GM21825 (cell line): Measurements from ENCODE around the gene PLCXD3.
"Not testable (repeated sequence)": the region's sequence is repeated elsewhere in the genome, so short reads cannot be mapped to it uniquely, and the experiment has no call there.

Source experiments
- ATAC-seq: cut with Tn5 transposase; IDR thresholded peaks from one replicate; pipeline ENCODE4 v1.9.1; 2021; ENCODE audit warnings: mild to moderate bottlenecking, moderate library complexity; ENCODE audit not compliant: unreplicated experiment

PLCXD3 gene

GRCh38 chr5:41493490-41494126, 16.8 kb downstream of the PLCXD3 start:
- not testable (repeated sequence) for ATAC-seq

DNA sequence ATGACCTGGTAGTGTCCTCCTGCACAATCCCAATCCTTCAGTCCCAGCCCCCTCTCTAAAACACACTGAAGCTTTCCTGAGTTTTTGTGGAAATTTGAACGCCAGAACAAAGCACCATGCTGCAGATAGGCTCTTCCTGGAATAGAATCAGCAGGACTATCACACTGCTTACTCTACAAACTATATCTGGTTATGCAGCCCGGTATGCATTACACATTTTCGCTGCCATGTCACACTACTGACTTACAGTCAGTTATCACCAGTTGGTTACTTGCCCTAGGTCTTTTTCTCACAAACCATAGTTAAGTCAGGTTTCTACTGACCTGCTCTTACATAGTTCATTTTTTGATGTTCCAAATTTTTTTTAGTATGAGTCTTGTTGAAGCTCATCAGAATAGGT, 24.9 kb downstream of the PLCXD3 start:
- ATAC-seq = no peak

GRCh38 chr5:41482715-41483114, 27.7 kb downstream of the PLCXD3 start:
- ATAC-seq = no peak

GRCh38 chr5:41482173-41482572, 28.2 kb downstream of the PLCXD3 start:
- no peak for ATAC-seq

DNA sequence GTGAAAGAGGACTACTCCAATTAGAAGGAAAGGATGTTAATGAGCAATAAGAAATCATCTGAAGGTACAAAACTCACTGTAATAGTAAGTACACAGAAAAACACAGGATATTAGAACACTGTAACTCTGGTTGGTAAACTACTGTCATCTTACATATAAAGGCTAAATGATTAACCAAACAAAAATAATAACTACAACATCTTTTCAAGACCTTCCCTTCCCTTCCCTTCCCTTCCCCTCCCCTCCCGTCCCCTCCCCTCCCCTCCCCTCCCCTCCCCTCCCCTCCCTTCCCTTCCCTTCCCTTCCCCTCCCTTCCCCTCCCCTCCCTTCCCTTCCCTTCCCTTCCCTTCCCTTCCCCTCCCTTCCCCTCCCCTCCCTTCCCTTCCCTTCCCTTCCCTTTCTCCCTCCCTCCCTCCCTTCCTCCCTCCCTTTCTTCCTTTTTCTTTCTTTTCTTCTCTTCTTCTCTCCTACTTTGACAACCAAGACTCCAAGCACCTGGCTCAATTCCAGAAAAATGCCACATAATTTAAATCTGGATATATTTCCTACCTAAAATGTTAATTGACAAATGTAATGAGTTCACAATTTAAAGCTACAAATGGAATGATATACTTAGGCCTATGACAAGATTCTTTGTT, 38.7 kb downstream of the PLCXD3 start:
- not testable (repeated sequence) for ATAC-seq

DNA sequence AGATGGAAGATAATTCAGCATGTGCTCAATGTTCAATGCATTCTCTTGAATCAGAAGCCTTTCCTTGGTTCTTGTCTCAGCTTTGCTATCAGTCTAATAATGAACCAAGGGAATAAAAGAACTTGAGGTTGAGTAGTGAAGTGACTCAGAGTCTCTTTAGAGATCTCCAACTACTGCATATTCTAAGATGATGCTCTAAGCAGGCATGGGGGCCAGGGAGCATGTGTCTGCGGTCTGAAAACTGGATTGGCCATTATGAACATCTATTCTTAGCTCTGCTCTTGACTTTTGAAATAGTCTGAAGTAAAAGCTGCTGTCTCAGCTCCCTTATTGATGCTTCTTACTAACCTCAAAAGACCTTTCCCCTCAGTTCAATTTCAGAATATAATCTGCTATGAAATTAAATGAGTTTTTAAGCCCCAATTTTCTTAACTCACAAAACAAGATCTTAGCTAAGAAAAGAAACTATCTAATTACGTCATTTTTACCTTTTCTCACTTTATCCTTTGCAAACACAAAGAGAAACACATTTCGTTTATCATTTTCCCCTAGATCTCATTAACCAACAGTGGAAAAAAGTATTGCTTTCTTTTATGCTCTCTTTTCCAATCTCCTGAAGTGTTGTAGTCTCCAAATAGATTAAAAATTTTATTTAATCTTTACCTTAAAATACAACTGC, 44.8 kb downstream of the PLCXD3 start:
- no peak for ATAC-seq

GRCh38 chr5:41459557-41459956, 50.8 kb downstream of the PLCXD3 start:
- ATAC-seq = no peak

DNA sequence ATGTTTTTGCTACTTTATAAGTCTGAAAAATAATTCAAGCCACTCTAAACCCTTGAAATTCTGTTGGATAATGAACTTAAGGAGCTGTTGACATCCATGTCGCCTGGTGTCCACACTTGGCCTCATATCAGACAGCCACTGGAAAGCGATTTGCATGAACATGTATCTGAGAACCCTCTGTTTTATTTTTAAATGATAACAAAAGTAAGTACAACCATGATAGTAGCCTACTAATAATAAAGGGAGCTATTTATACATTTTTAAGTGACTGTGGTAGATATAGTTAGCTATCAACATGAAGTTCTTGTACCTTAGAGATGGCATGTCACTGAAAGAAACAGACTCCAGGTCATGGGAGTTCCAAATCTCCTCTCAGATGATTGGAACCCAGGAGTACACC, 53.3 kb downstream of the PLCXD3 start:
- ATAC-seq = no peak

GRCh38 chr5:41452506-41452905, 57.9 kb downstream of the PLCXD3 start:
- ATAC-seq = no peak

GRCh38 chr5:41447650-41448510, 62.5 kb downstream of the PLCXD3 start:
- no peak for ATAC-seq

GRCh38 chr5:41445937-41446563, 64.4 kb downstream of the PLCXD3 start:
- no peak for ATAC-seq

GRCh38 chr5:41435276-41435675, 75.1 kb downstream of the PLCXD3 start:
- ATAC-seq = no peak

GRCh38 chr5:41433552-41434181, 76.7 kb downstream of the PLCXD3 start:
- no peak for ATAC-seq

- no peak for ATAC-seq
Measured at GRCh38 chr5:41432481-41433253, 77.7 kb downstream of the PLCXD3 start.

- ATAC-seq = no peak
Measured at GRCh38 chr5:41427505-41427904, 82.9 kb downstream of the PLCXD3 start.

GRCh38 chr5:41425736-41426135, 84.7 kb downstream of the PLCXD3 start:
- no peak for ATAC-seq

- no peak for ATAC-seq
Measured at GRCh38 chr5:41420492-41421067, 89.8 kb downstream of the PLCXD3 start.

GRCh38 chr5:41418220-41419031, 92.0 kb downstream of the PLCXD3 start:
- ATAC-seq = no peak
